K562 (cell line): ENCODE measurements around the gene KLHL22. TPM values are rescaled to one million over a fixed set of nuclear protein-coding genes. Genes with fewer than 3 reads are reported as not detected.
A peak's percentile ranks its signal among the peaks of the same experiment; 100 is the strongest.

Experiments used
- TEAD1 ChIP-seq, 2 experiments: fragments of 450-650 bp in 1 of 2; sonication (generic) in 1 of 2; formaldehyde crosslinking; IDR thresholded peaks; 2 replicates each; pipeline versions ENCODE4 v1.4.0 to v1.8.0; 2020 to 2022; ENCODE audit warnings: mild to moderate bottlenecking in 2 of 2, missing genetic modification reagents in 1 of 2
- ZNF224 ChIP-seq: sonication (generic); formaldehyde crosslinking; IDR thresholded peaks from 2 replicates; pipeline ENCODE4 v1.8.0; 2022; ENCODE audit warnings: mild to moderate bottlenecking, missing genetic modification reagents
- polyA plus RNA-seq, 8 experiments: library from polyadenylated mRNA; depleted of rRNA in 4 of 8; stranded (reverse) in 5 of 8; unstranded in 3 of 8; fragments of >200 nt; fragmentation: Nextera tagmentation in 2 of 8; fragmentation: Illumina TruSeq in 1 of 8; extraction: Ambion mirVana in 2 of 8; extraction: Trizol in 1 of 8; gene quantifications; 2 replicates each; pipeline versions ENCODE4 v1.2.1 to v1.2.3, GENCODE V29; 2011 to 2014; ENCODE audit warnings: inconsistent platforms in 1 of 8, missing spikeins in 1 of 8
- total RNA-seq, 7 experiments: library from RNA; depleted of rRNA in 6 of 7; stranded (reverse); fragments of >200 nt in 6 of 7; fragmentation: Illumina TruSeq in 2 of 7; extraction: Trizol in 2 of 7; gene quantifications; 2 replicates each; pipeline versions ENCODE4 v1.2.1 to v1.2.3, GENCODE V29; 2011 to 2021; ENCODE audit warnings: low replicate concordance in 1 of 7
- TF ChIP-seq, protein P1 (sequence below), 2 experiments: fragments of 450-650 bp in 1 of 2; sonication (generic) in 1 of 2; formaldehyde crosslinking in 1 of 2; IDR thresholded peaks; 2 replicates each; pipeline versions ENCODE4 v1.7.1 to v1.9.0; 2016 to 2022; ENCODE audit warnings: inconsistent platforms in 1 of 2, mild to moderate bottlenecking in 1 of 2, missing genetic modification reagents in 1 of 2
- TF ChIP-seq, protein P2 (sequence below): sonication (generic); formaldehyde crosslinking; IDR thresholded peaks from 2 replicates; pipeline ENCODE4 v1.8.0; 2022; ENCODE audit warnings: mild to moderate bottlenecking, missing genetic modification reagents
- TF ChIP-seq, protein P3 (sequence below): fragments of 250-450 bp; sonication (Bioruptor Pico); IDR thresholded peaks from 2 replicates; pipeline ENCODE4 v1.9.0; 2021; ENCODE audit warnings: mild to moderate bottlenecking, inconsistent platforms
- TF ChIP-seq, protein P4 (sequence below), 3 experiments: fragments of 200-800 bp in 1 of 3; sonication (Bioruptor generic) in 1 of 3; sonication (generic) in 1 of 3; formaldehyde crosslinking in 1 of 3; IDR thresholded peaks; 2 replicates each; pipeline versions ENCODE4 v1.6.1 to v1.8.0; 2016 to 2022; ENCODE audit warnings: mild to moderate bottlenecking in 2 of 3, missing compliant biosample characterization in 2 of 3, missing genetic modification characterization in 2 of 3, missing genetic modification reagents in 1 of 3

Gene KLHL22
- total and polyA plus RNA-seq, 9 of the 15 experiments (the other 6 are each of a cell fraction or from before 2014, with no cell fraction given), result 1.3 to 25.6 (median 15.2) TPM

DNA sequence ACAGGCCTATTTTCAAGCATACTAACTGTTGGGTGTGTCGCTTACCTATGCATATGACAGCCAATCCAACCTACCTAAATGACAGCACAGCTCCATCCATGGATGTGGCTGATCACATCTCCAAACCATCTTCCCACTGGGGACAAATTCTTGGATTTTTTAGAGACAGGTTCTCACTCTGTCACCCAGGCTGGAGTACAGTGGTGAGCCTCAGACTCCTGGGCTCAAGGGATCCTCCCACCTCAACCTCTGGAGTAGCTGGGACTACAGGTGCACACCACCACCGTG, 76.0 kb downstream of the KLHL22 start (continued):
- TF ChIP-seq, protein P1, sequence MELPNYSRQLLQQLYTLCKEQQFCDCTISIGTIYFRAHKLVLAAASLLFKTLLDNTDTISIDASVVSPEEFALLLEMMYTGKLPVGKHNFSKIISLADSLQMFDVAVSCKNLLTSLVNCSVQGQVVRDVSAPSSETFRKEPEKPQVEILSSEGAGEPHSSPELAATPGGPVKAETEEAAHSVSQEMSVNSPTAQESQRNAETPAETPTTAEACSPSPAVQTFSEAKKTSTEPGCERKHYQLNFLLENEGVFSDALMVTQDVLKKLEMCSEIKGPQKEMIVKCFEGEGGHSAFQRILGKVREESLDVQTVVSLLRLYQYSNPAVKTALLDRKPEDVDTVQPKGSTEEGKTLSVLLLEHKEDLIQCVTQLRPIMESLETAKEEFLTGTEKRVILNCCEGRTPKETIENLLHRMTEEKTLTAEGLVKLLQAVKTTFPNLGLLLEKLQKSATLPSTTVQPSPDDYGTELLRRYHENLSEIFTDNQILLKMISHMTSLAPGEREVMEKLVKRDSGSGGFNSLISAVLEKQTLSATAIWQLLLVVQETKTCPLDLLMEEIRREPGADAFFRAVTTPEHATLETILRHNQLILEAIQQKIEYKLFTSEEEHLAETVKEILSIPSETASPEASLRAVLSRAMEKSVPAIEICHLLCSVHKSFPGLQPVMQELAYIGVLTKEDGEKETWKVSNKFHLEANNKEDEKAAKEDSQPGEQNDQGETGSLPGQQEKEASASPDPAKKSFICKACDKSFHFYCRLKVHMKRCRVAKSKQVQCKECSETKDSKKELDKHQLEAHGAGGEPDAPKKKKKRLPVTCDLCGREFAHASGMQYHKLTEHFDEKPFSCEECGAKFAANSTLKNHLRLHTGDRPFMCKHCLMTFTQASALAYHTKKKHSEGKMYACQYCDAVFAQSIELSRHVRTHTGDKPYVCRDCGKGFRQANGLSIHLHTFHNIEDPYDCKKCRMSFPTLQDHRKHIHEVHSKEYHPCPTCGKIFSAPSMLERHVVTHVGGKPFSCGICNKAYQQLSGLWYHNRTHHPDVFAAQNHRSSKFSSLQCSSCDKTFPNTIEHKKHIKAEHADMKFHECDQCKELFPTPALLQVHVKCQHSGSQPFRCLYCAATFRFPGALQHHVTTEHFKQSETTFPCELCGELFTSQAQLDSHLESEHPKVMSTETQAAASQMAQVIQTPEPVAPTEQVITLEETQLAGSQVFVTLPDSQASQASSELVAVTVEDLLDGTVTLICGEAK (IDR thresholded peaks at IDR 0.05), result no peak
- TF ChIP-seq, protein P1 (CRISPR knock-in tag; IDR thresholded peaks at IDR 0.05), result 0 out of 2 replicates have a peak, but pooled peaks have one; percentile 1
- TF ChIP-seq, protein P2, sequence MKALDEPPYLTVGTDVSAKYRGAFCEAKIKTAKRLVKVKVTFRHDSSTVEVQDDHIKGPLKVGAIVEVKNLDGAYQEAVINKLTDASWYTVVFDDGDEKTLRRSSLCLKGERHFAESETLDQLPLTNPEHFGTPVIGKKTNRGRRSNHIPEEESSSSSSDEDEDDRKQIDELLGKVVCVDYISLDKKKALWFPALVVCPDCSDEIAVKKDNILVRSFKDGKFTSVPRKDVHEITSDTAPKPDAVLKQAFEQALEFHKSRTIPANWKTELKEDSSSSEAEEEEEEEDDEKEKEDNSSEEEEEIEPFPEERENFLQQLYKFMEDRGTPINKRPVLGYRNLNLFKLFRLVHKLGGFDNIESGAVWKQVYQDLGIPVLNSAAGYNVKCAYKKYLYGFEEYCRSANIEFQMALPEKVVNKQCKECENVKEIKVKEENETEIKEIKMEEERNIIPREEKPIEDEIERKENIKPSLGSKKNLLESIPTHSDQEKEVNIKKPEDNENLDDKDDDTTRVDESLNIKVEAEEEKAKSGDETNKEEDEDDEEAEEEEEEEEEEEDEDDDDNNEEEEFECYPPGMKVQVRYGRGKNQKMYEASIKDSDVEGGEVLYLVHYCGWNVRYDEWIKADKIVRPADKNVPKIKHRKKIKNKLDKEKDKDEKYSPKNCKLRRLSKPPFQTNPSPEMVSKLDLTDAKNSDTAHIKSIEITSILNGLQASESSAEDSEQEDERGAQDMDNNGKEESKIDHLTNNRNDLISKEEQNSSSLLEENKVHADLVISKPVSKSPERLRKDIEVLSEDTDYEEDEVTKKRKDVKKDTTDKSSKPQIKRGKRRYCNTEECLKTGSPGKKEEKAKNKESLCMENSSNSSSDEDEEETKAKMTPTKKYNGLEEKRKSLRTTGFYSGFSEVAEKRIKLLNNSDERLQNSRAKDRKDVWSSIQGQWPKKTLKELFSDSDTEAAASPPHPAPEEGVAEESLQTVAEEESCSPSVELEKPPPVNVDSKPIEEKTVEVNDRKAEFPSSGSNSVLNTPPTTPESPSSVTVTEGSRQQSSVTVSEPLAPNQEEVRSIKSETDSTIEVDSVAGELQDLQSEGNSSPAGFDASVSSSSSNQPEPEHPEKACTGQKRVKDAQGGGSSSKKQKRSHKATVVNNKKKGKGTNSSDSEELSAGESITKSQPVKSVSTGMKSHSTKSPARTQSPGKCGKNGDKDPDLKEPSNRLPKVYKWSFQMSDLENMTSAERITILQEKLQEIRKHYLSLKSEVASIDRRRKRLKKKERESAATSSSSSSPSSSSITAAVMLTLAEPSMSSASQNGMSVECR, result 0 out of 2 replicates have a peak, but pooled peaks have one; percentile 57
- TF ChIP-seq TEAD1 (CRISPR knock-in tag; IDR thresholded peaks at IDR 0.05) (peak in 1 of 2 experiments; percentile 51; a peak in 1 of 4 replicates), ZNF224 (CRISPR knock-in tag) (no peak)
- TF ChIP-seq, protein P3, sequence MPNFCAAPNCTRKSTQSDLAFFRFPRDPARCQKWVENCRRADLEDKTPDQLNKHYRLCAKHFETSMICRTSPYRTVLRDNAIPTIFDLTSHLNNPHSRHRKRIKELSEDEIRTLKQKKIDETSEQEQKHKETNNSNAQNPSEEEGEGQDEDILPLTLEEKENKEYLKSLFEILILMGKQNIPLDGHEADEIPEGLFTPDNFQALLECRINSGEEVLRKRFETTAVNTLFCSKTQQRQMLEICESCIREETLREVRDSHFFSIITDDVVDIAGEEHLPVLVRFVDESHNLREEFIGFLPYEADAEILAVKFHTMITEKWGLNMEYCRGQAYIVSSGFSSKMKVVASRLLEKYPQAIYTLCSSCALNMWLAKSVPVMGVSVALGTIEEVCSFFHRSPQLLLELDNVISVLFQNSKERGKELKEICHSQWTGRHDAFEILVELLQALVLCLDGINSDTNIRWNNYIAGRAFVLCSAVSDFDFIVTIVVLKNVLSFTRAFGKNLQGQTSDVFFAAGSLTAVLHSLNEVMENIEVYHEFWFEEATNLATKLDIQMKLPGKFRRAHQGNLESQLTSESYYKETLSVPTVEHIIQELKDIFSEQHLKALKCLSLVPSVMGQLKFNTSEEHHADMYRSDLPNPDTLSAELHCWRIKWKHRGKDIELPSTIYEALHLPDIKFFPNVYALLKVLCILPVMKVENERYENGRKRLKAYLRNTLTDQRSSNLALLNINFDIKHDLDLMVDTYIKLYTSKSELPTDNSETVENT (CRISPR knock-in tag), result peak; percentile 46; the same call in 1 of the 2 replicates
- TF ChIP-seq, protein P4, sequence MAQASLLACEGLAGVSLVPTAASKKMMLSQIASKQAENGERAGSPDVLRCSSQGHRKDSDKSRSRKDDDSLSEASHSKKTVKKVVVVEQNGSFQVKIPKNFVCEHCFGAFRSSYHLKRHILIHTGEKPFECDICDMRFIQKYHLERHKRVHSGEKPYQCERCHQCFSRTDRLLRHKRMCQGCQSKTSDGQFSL (CRISPR knock-in tag; IDR thresholded peaks at IDR 0.05), result 0 out of 2 replicates have a peak, but pooled peaks have one; percentile 50
- TF ChIP-seq, protein P4 (tag; IDR thresholded peaks at IDR 0.05), result no peak
